ENCODE results near the gene BSCL2. TPM values are rescaled to one million over a fixed set of nuclear protein-coding genes. Genes with fewer than 3 reads are reported as not detected.
A peak's percentile ranks its signal among the peaks of the same experiment; 100 is the strongest.
"Not testable (repeated sequence)": the region's sequence is repeated elsewhere in the genome, so short reads cannot be mapped to it uniquely, and the experiment has no call there.

The BSCL2 gene
- polyA plus RNA-seq, 1 donor: 68.3 TPM

DNA sequence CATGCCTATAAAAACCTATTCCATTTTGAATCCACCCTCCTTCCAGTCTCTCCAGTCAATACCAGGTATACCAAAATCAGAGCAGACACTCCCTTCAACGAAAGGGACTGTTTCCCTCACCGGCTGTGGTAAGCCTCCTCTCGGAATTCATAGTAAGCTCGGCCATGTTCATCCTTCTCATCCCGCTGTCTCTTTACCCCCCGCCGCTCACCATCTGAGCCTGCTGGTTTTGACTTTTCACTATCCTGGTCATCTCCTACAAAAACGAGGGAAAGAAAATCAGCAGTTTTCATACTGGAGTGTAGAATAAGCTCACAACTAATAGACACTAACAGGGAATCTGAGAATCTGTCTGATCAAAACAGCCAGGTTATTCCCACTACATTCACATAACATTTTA, 16.9 kb upstream of the BSCL2 start:
- no peak for DNase-seq

DNA sequence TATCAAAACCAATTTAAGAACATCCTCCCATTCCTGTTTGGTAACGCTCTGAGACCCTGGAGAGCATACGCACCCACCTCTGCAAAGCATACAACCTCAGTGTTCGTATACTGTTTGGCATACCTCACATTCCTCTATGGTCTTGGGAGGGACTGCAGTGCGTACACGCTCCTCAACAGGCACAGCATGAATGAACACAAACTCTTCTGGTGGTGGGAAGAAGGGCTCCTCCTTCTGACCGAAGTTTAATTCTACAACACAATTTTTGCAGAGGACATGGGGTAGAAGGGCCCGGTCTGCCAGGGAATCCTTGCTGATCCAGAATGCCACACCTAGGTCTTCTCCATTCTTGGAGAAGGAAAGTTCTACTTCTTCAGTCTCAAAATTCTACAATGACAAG, 14.8 kb upstream of the BSCL2 start:
- no peak for DNase-seq

DNA sequence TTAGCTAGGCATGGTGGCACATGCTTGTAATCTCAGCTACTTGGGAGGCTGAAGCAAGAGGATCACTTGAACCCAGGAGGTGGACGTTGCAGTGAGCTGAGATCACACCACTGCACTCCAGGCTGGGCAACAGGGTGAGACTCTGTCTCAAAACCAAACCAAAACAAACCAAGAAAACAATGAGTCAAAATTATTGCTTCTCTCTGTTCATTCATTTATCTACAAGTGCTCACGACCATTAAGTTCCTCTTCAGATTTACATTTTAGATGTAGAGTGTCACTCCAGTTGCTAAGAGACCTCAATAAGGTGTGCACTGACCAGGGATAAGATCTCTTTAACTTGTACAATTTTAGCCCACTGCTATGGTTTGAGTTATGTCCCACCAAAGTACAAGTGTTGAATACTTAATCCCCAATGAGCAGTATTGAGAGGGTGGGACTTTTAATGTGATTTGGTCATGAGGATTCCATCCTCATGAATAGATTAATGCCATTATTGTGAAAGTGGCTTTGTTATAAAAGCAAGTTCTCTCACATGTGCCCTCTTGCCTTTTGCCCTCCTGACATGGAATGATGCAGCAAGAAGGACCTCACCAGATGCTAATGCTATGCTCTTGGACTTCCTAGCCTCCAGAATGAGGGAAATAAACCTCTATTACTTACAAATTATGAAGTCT, 12.2 kb upstream of the BSCL2 start:
- no peak for DNase-seq

DNA sequence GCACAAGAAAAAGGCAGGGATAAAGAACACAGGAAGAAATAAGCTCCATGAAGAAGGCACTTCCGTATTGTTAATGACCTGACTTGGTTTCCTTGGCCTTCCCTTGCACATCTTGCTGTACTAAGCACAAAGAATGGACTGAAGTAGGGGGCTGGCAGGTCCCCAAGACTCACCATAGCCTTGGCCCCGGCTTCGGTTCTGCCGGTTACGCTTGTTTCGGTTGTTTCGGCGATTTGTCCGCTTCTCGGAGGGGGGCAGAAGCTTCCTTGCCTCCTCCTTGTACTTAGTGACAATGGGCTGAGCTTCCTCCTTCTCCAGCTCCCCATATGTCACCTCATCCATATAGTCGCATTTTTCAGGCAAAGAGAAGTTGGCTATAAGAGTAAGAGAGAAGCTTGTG, 9.6 kb upstream of the BSCL2 start:
- DNase-seq: no peak

DNA sequence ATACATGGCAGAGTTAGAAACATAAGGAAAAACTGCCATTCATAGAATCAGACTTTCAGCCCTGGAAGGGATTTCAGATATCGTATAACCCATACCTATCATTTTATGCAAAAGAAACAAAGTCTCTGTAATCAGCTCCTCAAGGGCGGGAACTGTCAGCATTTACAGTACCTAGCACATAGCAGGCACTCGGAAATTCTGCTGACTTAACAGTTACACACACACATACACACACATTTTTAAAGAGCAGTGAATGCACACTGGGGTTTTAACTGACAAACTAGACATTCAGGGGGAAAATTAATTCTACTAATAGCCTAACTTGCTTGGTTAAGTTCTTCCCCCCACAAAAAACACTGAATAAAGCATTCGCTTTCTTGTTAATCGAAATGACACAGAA, 9.0 kb upstream of the BSCL2 start:
- DNase-seq: no peak

DNA sequence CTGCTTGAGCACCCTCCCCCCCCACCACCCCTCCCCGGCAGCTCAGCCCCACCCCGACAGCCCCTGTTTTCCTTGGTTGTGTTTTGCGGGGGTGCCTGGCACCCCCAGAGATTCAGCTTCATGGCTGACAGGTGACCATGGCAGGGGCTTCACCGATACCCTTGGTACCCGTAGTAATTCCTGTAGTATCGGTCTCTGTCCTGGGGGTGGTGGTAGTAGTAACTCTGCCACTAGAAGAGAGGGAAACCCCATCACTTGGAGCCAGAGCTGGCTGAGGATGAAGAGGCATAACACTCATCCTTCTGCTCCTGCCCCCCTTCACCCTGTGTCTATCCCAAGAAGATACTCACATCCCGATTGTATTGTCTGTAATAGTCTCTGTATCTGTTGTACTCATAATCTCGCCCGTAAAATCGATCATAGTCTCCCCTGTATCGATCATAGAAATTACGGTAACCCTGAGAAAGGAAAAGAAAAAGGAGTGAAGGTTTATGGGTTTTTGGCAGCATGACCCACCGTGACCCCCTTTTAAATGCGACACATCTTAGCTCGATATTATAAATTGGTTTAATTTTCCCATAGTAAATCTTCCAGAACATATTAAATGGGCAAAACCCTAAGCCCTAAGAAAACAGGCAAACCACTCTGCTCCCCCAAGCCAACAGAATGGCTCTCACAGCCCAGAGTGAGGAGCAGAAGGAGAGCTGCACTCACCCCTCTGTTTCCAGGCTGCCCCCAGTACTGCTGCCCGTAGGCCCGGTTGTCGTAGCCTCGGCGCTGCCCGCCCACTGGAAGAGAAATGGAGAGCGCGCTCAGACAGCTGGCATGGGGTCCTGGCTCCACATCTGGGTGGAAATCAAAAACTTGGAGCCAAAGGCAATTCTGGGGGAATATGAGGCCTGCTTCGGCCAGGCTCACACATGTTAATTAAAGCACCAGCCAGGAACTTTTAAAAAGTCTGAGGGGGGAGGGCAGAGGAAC, 8.2 kb upstream of the BSCL2 start:
- DNase-seq: no peak

DNA sequence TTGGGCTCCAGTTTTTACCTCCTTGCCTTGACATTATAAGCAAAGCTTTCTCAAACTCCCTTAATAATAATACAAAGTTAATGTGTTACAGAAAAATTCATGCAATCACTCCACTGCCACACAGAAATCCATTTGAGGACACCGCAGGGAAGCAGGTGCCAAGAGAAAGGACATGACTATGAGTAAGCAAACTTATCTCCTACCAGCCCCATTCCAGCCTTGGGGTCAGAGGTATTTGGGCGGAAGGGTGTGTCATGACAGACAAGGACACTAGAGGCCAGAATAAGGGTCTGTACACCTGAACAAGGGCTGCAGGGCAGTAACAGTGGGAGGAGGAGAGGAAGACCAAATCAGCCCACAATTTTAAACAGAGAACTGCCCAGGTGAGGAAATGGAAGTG, 6.1 kb upstream of the BSCL2 start:
- no peak for DNase-seq

DNA sequence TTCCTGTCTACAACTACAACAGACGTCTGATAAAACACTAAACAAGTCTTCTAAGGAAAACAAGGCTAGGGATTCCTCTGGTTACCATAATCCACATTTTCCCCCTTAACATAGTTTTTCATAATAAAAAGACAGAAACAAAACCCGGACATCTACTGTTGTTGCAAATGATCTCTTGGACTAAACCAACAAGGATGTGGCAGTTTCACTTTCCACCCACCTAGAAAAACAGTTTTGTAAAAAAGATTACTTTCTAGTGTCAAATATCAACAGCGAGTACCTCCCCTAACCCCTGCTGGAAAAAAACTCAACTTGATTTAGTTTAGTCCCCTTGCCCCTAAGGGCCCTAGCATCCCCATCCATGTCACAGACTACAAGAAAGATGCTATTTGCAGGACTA, 5.6 kb upstream of the BSCL2 start:
- no peak for DNase-seq

DNA sequence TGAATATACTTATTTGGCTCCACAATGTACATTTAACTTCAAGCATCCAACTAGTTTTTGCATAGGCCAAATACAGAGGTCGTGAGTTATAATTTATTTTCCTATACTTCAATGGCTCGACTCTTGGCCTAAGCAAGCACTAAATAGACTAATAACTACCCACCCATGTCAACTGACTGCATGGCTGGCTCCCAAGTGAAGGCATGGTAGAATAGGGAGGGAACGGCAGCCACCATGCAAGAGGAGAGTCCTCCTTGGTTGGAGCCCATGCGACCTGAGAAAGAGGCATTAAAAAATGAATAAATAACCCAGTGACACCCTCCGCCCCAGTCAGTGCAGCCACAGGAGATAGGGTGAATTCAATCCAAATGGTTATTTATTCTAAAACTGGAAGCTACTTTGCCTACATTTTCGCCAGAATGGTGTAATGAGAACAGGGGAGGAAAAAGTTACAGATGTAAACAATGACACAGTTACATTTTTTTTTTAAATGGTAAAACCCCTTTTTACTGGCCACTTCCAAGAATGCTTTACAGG, 5.1 kb upstream of the BSCL2 start:
- DNase-seq: no peak

DNA sequence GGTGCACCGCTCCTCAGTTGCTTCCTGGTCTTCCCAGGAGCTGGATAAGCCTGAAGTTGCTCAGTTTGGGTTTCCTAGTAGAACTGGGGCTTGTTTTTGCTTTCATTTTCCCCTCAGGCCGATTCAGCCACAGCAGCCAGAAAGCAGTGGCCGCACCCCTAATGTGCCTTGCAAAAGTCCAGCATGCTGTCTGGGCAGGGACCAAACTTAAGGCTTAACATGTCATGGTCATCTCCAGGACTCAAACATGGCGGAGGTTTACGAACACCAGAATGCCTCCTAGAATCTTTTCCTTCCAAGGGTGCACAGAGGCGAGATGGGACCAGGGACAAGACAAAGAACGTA, 2.7 kb upstream of the BSCL2 start:
- no peak for DNase-seq

DNA sequence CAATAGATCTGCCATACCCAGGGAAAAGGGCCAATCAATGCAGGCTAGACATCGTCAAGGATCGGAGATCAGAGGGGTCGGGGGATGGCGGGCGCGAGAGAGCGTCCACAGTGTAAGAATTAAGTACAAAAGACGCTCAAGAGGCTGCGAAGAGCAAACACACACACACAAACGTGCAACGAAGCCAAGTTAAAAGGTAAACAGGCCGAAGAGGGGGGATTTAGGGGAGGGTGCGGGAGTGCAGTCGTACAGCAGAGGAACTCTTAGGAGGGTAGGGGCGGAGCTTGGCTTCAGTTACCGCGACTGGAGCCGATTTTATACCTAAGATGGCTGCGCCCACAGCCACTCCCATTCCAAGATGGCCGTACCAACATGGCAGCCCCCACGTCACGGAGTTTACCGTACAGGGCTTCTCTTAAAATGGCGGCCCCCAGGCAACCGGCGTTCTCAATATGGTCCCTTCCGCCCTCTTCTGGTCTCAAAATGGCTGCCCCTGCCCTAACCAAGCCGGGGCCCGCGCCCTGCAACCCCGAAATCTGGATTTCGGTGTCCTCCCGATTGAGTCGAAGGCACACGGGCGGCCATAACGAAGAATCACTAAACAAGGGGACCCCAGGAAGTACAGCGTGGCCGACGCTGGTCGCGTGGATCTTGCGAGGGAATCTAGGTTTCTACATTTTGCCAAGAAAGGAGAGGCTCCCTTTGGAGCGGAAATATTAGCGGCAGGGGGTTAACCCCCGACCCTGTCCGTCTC, 2.2 kb upstream of the BSCL2 start:
- DNase-seq: peak; percentile 99

DNA sequence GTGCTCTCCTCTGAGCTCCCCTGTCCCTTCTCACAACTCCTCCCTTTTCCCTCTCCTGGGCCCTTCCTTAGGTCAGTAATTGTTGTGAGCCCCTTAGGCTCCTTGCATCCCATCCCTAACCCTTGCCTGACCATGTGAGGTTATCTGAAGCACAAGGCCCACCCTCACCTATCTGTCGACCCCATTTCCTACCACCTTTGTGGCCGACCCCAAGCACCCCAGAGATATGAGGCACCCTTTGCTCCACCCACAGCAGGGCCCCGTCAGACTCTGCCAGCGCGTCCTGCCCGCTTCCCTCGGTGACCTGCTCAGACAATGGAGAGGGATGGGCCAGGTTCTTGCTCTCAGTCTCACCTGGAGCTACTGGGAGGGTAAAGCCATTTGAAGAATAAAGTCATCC, 1.6 kb upstream of the BSCL2 start:
- DNase-seq: no peak

DNA sequence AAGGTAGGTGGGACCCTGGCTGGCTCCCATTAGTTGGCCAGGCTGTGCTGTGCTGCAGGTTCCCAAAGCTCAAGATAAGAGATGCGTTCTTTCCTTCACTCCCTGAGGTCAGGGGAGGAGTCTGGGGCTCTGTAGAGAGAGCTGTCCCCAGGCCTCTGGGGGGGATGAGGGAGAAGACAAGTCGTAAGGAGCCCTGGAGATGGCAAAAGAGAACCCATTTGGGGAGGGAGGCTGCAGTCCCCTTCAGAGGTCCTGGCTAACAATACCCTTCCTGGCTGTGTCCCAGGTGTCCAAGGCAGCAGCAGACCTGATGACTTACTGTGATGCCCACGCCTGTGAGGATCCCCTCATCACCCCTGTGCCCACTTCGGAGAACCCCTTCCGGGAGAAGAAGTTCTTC, 1.2 kb upstream of the BSCL2 start:
- no peak for DNase-seq

DNA sequence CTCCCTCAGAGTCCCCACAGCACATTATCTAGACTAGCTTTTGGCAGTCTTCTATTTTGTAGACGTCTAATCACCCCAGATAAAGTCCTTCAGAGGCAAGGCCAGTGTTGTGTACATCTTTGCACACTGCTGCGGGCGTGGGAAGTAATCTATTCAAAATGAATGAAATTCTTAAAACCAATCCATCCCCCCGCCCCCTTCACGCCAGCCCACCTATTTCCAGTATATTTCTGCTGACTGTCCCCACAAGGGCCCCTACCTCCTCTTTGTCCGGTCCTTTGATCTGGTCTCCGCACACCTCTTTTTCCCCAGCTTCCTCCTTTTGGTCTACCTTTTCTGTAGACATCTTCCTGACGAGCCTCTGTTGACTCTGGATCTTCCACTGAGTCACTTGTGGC, 375 bp downstream of the BSCL2 start:
- DNase-seq: no peak

DNA sequence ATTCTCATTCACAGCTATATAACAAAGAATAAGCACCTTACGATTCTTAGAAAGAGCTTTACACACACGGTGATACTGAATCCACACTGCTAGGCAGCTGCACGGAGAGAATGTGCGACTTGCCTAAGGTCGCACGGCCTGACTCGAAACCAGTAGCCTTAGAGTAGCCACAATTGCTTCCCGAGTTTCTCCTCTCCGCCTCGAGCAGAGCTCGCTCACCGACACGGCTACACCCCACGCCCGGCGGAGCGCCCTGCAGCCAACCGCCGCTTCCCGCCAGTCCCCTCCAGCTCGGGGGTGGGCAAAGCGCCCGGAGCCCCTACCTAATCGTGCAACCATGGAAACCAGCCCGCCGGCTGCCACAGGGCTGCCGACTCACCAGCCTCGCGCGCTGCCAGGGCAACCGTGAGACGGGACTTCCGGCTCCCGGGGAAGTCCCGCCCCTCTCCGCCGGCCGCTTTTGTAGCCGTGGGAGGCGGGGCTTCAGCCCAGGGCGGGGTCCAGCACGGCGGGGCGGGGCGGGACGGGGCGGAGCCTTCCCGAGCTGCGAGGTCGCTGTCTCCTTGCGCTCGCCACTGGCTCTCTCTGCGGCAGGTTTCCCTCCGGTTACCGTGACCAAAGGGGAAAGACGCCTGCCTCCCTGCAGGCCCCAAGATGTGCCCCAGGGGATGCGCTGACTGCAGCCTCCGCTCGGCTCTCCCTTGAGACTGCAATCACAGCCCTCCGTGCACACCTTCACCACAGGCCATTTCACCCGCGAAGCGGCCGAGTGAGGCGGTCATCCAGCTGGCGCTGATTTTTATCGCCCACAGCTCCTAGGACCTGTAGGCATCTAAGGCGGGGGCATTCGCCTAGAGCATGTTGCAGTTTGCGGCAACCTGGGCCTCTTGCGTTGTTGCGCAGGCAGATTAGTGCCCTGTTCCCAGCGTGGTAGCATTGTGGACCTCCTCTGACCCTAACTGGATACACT, 1.1 kb downstream of the BSCL2 start:
- peak; percentile 91 for DNase-seq

DNA sequence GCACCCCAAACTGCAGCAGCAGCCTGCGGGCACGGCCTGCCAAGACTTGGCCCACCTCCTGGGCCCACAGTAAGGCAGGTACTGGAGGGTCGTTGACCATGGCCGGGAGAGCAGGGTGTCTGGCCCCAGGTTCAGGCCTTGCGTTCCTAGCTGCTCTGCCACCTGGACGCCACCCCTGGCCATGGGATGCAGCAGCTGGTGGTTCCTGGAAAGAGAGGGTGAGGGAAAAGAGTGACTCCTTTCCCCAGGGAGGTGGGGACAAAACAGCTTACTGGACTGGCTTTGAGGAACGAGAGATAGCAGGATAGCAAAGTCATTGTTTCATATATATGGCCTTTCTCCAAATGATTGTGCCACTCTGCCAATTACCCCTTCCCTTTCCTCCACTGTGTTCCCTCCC, 1.8 kb downstream of the BSCL2 start:
- DNase-seq: no peak

DNA sequence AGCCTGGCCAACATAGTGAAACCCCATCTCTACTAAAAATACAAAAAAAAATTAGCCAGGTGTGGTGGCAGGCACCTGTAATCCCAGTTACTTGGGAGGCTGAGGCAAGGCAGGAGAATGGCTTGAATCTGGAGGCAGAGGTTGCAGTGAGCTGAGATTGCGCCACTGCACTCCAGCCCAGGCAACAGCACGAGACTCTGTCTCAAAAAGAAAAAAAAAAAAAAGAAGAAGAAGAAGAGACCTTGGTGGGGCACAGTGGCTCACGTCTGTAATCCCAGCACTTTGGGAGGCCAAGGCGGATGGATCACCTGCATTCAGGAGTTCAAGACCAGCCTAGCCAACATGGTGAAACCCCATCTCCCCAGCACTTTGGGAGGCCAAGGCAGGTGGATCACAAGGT, 3.3 kb downstream of the BSCL2 start:
- not testable (repeated sequence) for DNase-seq

DNA sequence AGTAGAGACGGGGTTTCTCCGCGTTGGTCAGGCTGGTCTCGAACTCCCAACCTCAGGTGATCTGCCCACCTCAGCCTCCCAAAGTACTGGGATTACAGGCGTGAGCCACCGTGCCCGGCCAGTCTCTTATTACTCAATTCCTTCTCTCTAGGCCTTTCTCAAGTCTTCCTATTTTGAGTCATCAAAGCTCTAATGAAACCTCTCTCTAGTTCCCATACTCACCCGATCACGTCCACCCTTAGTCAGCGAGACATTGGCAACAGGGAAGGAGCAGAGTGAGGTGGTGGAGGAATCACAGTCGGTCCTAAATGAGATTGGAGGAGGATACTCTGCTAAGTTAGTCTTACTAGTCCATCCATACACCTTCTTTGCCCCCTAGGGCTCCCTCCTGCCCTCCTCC, 5.0 kb downstream of the BSCL2 start:
- DNase-seq: no peak

DNA sequence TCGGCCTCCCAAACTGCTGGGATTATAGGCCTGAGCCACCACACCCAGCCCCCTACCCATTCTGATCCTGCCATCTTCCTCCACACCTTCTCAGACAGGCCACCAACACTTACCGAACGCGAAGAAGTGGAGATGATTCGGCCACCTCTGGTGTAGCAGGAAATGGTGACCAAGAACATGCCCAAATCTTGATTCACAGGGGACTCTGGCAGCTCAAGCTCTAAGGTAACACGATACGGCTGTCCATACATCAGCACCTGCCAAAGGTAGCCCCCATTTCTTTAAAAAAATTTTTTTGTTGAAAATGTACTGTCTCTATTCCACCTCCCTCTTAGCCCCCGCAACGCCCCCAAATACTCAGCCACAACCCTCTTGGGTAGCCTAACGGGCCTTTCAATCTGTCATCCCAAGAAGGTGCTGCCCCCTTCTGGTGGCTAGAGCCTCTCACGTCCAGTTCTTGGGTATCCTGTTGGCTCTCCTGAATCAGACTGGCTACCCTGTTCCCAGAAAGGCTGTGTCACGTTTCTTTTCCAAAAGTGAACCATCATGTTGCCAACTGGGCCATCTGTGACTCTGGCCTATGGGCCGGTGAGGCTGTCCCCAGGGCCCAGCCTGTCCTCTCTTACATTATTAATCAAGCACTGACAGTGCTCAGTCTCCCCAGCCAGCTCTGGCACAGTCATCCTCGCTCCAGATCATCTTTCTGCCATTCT, 12.6 kb downstream of the BSCL2 start:
- DNase-seq: no peak

DNA sequence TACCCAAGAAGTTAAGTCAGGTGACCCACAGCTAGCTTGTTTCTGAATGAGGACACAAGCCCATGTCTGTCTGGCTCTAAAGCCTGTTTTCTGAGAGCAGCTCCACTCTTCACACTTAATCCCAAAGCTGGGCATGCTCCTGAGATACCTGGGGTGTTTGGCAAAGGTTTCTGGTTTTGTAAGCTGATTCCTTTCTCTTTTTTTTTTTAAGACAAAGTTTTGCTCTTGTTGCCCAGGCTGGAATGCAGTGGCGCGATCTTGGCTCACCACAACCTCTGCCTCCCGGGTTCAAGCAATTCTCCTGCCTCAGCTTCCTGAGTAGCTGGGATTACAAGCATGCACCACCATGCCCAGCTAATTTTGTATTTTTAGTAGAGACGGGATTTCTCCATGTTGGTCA, 13.6 kb downstream of the BSCL2 start:
- DNase-seq: not testable (repeated sequence)

Data from left kidney (tissue), 2 donors.